ENCODE data around the gene ZER1. TPM values are rescaled to one million over a fixed set of nuclear protein-coding genes. Genes with fewer than 3 reads are reported as not detected.

ZER1 gene
- 12.0 to 16.3 TPM (median 15.4 TPM) in 5 replicates for total RNA-seq (2022; extraction: Qiagen RNA extraction; ENCODE audit: low read depth)

DNA sequence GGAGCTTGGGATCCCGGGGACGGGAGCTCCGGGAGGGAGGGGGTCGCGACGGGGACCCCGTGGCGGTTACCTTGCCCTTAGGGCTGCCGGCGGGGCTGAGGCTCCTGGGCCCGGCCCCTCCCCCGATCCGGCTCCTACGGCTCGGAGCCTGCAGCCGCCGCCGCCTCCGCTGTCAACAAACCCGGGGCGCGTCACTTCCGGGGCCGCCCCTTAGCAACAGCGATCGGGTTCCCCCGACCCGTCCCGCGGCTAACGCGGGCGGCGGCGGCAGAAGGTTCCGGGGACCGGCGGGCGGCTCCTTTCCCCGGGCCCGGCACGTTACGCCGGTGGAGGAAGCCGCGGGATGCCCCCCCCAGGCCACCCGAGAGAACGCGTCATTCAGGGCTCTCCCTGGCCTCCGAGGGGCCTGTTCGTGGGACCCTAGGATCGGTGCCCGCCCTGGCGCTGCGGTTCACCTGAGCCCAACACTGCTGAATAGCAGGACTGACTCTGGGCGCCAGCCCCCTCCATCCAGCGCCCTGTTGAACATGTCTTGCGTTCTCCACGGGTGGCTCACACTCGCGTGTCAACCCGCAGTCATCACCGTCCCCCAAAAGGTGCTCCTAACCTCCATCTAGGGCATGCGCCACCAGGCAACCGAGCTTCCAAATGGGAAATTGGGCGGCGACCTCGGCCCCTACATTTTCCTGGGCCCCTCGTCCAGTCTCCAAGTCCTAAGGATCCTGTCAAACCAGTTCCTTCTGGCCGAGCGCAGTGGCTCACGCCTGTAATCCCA lies at the start of gene ZER1:
Gene ZER1 (minus strand): TSS at position 183 of the 775 bp plus-strand sequence. CDS start 16,362 bp downstream, outside the sequence.

DNA sequence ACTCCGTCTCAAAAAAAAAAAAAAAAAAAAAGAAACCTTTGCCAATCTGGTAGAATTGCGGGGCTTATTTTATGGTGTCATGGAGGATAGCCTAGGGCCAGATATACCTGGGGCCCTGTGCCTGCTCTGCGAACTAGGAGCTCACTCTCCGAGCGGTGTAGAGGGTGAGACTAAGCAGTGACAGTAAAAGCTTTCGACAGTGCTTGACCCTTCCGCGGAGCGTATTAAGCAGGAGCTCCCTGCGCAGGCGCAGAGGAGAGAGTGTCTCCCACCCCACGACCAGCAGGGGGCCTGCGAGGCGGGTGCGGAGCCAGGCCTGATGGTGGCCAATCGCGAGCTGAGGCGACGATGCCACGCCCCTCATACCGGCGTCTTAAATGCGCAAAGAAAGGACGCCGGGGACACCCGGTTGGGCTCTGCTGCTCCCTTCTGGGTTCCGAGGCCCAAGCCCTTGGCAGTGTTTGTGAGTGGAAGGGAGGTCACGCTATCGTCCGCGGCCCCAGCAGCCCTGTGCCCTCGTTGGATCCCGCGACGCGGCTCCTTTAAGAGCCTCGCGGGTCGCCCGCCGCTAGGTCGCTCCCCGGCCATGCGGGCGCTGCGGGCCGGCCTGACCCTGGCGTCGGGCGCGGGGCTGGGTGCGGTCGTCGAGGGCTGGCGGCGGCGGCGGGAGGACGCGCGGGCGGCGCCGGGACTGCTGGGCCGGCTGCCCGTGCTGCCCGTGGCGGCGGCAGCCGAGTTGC lies 46.5 kb upstream of the ZER1 start, which contains the start of gene ENDOG:
Gene ENDOG (plus strand): TSS at position 402 of the 740 bp plus-strand sequence. CDS start 185 bp downstream, at position 587.

DNA sequence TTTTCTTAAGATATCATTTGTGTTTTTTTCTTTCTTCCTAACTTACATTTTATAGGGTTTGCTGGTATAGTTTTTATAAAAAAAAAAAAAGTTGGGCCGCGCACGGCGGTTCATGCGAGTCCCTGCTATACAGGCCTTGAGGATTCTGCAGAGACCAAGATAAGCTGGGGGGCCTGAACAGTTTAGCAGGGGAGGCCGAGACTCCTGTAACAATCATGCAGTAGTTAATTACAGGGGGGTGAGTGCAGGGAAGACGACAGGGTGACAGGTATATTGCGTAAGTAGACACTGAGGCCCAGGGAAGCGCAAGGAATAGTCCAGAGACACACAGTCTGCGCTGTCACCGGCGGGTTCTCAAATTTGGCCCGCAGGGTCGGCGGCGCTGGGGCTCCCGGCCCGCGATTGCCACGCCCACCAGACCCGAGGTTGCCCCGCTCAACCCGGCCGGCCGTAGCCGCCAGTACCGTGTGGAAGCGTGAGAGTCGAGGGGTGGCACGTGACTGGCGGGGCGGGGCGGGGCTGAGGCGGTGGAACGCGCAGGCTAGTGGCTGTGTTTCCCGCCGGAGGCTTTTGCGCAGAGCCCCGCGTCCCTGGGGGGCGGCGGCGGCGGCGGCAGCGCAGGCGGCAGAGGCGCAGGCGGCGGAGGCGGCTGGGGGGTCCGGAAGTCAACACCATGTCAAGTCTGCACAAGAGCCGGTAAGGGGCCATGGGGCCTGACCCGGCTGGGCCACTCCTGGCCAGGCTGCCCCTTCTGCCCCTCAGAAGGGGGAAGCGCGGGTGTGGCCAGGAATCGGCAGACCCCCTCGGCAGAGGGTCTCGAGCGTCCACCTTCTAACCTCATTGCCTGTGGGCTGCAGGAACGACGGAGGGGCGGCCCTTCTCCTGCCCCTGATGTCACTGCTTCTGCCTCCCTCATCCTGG lies 15.2 kb upstream of the ZER1 start, which contains the start of gene TBC1D13:
Gene TBC1D13 (plus strand): TSS at position 573 of the 921 bp plus-strand sequence. CDS start 101 bp downstream, at position 674.

GRCh38 chr9:128723866-128724743 lies 47.6 kb downstream of the ZER1 start, which contains the start of gene ZDHHC12:
Gene ZDHHC12, minus strand, starts transcription at chr9:128724127. Its CDS starts 34 bp downstream, at chr9:128724093.

DNA sequence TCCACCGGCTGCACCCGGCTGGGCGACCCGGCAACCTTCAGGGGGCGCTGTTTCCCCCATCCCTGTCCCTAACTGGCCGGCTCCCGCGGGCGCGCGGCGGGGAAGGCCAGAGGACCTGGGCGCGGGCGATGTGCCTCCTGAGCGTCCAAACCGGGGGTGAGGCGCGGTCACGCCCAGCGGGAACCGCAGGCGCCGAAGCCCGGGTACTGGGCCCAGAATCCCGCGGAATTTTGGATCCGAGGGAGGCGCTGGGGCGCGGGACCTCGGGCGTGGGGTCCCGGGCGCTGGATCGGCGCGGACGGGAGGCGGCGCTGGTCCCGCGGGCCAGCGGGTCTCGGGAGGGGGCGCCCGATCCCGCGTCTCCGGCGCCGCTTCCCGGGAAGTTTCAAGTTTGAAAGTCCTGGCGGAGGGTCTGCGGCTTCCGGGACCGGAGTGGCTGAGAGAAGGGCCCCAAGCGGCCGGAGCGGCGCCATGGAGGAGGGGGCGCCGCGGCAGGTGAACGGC lies 69.2 kb downstream of the ZER1 start, which contains the start of gene PKN3:
Gene PKN3 (plus strand): TSS at position 59 of the 504 bp plus-strand sequence. CDS start 413 bp downstream, at position 472.

DNA sequence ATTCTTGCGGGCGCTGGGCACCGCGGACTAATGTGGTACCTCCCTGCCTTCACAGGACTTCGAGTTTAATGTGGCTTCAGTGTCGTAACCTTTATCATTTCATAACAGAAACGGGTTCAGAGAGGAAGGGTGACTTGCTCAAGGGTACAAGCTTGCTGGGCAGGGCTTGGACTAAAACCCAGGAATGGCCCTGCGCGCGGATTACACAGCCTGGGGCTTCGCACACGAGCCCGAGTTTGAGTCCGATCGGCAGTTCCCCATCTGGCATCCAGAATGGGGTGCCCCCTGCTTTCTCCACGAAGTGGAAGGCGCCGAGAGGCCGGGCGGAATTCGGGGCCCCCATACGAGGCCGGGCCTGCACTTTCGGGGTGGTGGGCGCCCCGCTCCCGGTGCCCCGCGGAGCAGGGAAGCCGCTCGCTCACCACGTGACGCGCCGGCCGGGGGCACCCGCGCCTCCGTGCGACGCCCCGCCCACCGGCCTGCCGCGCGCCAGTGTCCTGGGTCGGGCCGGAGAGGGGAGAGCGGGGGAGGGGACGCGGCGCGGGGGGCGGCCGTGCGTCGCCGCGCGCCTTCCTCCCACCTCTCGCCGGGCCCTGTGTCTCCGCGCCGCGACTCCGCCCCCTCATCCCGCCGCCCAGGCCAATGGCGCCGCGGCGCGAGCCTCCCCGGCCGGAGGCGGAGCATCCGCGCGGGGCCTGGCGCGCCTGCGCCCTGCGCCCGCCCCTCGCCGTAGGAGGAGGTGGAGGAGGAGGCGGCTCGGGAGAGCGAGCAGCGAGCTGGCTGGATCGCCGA lies 83.0 kb downstream of the ZER1 start, which contains the start of gene SET:
Gene SET (plus strand): TSS at position 722 of the 792 bp plus-strand sequence. CDS start 361 bp downstream, outside the sequence.

Other genes starting within 250 kb of the ZER1 start
- gene SPTAN1, start 219.3 kb downstream of the ZER1 start, total RNA-seq (2022; extraction: Qiagen RNA extraction; ENCODE audit: low read depth): 125 to 161 TPM (median 144 TPM) in 5 replicates
- gene DYNC2I2, start 115.1 kb downstream of the ZER1 start, total RNA-seq (2022; extraction: Qiagen RNA extraction; ENCODE audit: low read depth): 91.4 to 140 TPM (median 134 TPM) in 5 replicates
- gene SET, start 82.7 kb downstream of the ZER1 start, total RNA-seq (2022; extraction: Qiagen RNA extraction; ENCODE audit: low read depth): 401 to 564 TPM (median 434 TPM) in 5 replicates
- gene PKN3, start 69.4 kb downstream of the ZER1 start, total RNA-seq (2022; extraction: Qiagen RNA extraction; ENCODE audit: low read depth): 11.0 to 16.7 TPM (median 14.9 TPM) in 5 replicates
- 55.5 to 94.9 TPM (median 86.5 TPM) in 5 replicates for gene ZDHHC12, start 47.8 kb downstream of the ZER1 start, total RNA-seq (2022; extraction: Qiagen RNA extraction; ENCODE audit: low read depth)
- gene TBC1D13, start 15.3 kb upstream of the ZER1 start, total RNA-seq (2022; extraction: Qiagen RNA extraction; ENCODE audit: low read depth): 18.0 to 21.8 TPM (median 20.2 TPM) in 5 replicates
- gene ENDOG, start 46.6 kb upstream of the ZER1 start, total RNA-seq (2022; extraction: Qiagen RNA extraction; ENCODE audit: low read depth): 14.5 to 32.2 TPM (median 27.6 TPM) in 5 replicates
- 23.5 to 47.1 TPM (median 42.2 TPM) in 5 replicates for gene SPOUT1, start 57.9 kb upstream of the ZER1 start, total RNA-seq (2022; extraction: Qiagen RNA extraction; ENCODE audit: low read depth)
- gene KYAT1, start 110.0 kb upstream of the ZER1 start, total RNA-seq (2022; extraction: Qiagen RNA extraction; ENCODE audit: low read depth): 6.8 to 8.8 TPM (median 8.2 TPM) in 5 replicates
- 34.3 to 48.3 TPM (median 44.8 TPM) in 5 replicates for gene LRRC8A, start 110.2 kb upstream of the ZER1 start, total RNA-seq (2022; extraction: Qiagen RNA extraction; ENCODE audit: low read depth)
- not detected in 5 replicates for gene PHYHD1, start 149.1 kb upstream of the ZER1 start, total RNA-seq (2022; extraction: Qiagen RNA extraction; ENCODE audit: low read depth)
- 27.4 to 35.9 TPM (median 35.3 TPM) in 5 replicates for gene DOLK, start 175.7 kb upstream of the ZER1 start, total RNA-seq (2022; extraction: Qiagen RNA extraction; ENCODE audit: low read depth)
- gene NUP188, start 175.8 kb upstream of the ZER1 start, total RNA-seq (2022; extraction: Qiagen RNA extraction; ENCODE audit: low read depth): 36.0 to 42.3 TPM (median 38.6 TPM) in 5 replicates